Left cardiac atrium (tissue), 4 donors: ENCODE results near the gene FAR1. TPM values are rescaled to one million over a fixed set of nuclear protein-coding genes. Genes with fewer than 3 reads are reported as not detected.
A peak's percentile ranks its signal among the peaks of the same experiment; 100 is the strongest.

Experiments used
- ATAC-seq, 2 donors: fragments of 200-7000 bp; cut with Tn5 transposase; one replicate each; pipeline ENCODE4 v1.9.1; 2020; ENCODE audit warnings: mild to moderate bottlenecking in 2 of 2, moderate library complexity in 2 of 2
- DNase-seq: peaks from one replicate; pipeline ENCODE4 v3.0.0-alpha.2; 2020
- intact Hi-C, 2 donors: fragments of 100-400 bp; cut with DNase I; formaldehyde crosslinking; loops; one replicate each; pipeline versions ENCODE4 v1.14.1 to v1.15.1; 2022 to 2023
- total RNA-seq, 2 donors: library from RNA; stranded (reverse); fragmentation: NEBNext Ultra II Directional; extraction: Animal tissue kit (Norgen Biotek cat#: 25700); gene quantifications; one replicate each; pipeline ENCODE4 v1.2.1, GENCODE V29; 2021
- donor health status: DM: no; HTN: yes; CAD: no.
- donor health status: DM: no; HTN: yes; CAD: no; lungs with severe emphysema.
- donor health status: DM: yes; HTN: yes; CAD: no.
- donor health status: Dilated cardiomyopathy.

Gene FAR1
- total RNA-seq, 2 donors from 2014 or later = 38.9 to 39.5 TPM

DNA sequence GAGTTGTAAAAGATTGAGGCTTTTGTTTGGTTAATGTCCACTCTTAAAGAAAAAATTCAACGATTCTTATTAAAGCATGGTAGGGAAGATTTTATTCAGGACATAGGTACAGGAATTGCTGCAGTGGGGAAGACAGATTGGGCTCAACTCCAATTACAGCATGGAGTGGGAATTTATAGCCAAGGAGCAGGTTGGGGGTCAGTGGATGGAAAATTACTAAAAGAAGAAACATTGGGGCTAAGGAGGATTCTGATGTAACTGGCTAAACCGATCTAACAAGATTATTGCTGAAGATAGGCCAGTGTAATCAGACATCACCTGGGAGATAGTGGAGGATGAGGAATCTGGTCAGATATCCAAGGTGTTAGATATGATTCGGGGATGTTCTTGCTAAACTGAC, 97.4 kb downstream of the FAR1 start:
- no peak for ATAC-seq

DNA sequence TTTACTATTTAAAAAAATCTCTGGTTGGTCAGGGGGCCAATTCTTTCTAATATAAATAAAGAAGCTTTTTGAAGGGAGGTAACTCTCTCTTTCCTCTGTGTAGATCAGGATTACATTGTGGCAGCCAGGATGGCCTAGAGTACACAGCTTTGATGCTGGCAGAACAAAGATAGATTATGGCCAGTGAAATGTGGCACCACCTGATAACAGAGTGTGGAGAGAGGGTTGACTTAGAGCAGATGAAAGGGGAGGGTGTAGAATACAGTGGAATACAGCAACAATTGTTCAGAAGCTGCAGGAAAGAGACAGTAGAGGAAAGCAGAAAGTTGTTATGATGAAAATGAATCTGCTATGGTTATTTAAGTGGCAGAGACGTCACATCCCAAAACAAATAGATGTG, 99.0 kb downstream of the FAR1 start:
- ATAC-seq (peak in 1 of 2 donors; percentile 44), DNase-seq (no peak)
- intact Hi-C loops = no loop called here

More for the DNA sequence above, 97.4 kb downstream of the FAR1 start:
- intact Hi-C loops = no loop called here
- DNase-seq = no peak

DNA sequence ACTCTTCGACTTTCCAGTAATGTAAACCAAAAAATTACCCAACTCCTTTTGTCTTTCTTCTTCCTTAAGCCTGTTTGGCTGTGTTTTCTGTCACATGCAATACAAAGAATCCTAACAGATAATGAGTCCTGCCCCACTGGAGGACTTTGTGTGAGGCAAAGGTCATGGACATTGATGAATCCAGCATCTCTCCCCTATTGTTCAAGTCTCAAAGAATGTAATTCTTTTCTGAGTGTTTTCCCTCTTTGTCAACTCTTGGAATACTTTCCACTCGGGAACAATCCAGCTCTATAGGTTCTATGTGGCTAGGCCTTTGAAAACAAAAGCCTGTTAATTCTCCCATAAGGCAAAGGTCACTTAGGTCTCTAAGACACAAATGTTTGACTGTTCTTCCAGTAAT, 100.7 kb downstream of the FAR1 start:
- ATAC-seq (no peak), DNase-seq (no peak)
- intact Hi-C loops = no loop called here

DNA sequence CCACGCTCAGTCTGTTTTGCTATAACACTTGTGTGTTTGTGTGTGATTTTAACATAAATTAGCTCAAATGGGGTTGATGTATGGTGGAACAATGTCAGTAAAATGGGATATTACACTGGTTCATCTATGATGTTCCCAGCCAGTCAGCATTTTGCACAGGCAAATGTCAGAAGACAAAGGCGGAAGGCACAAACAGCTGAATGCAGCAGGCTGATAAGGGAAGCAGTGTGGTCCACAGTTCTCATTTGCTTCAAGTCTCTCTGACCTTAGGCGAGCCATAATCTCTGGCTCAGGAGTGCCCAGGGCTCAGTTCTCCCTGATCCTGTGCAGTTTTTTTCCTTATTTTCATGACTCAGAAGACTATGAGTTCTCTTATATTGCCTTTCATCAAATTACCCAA, 102.7 kb downstream of the FAR1 start:
- intact Hi-C loops = loop anchor here (5.0 to 10.0 kb wide), 2 partner anchors 474 to 476 kb away; no protein-coding TSS in a partner anchor
- DNase-seq (no peak), ATAC-seq (no peak)

DNA sequence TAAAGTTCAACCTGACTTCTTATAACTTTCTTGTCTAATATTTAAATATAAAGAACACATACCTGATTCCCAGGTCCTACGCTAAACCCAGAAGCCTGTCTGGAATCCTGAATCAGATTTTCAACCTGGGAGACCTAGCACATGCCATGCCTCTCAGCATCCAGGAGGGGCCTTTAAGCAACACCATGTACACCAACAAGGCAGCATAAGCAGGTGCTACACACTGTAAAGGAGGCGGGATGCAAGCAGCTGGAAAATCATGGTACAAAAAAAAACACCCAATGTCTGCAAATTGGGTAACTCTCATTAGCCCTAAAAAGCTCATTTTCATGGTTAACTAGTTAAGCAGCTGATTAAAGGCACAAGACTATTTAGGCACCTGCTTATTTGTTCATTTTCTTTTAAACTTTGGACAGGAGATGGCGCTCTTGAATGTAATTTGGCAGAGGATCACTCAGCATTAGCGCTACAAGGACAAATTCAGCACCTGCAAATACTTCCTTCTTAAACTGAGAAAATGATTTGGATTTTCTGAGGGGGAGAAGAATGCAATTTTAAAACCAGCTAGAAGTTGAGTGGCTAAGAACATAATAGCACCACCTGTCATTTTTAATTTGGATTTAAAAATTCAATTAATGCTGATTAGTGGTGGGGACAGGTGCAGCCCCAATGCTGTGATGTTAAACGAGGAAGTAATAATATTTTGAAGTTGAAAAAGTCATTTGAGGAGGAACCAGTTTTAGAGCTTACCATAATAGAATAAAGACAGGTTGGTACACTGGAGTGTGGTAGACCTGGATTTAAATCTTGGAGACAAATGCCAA, 104.0 kb downstream of the FAR1 start:
- ATAC-seq (peak in 1 of 2 donors; percentile 58), DNase-seq (no peak)
- intact Hi-C loops = loop anchor here (5.0 to 10.0 kb wide), 2 partner anchors 472 to 475 kb away; no protein-coding TSS in a partner anchor

DNA sequence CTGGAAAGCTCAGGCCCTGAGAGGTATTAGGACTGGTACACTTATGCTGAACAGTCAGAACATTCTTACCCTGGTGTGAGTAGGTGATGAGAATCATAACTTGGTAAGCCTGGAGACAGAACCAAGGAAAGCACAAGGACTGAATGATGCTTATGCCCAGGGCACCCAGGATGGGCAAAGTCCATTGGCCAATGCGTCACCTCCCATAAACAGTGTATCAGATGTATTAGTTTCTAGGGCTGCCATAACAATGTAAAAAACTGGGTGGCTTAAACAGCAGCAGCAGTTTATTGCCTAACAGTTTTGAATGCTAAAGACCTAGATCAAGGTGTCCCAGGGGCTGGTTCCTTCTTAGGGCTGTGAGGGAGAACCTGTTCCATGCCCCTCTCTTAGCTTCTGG, 107.0 kb downstream of the FAR1 start:
- ATAC-seq (no peak), DNase-seq (no peak)
- intact Hi-C loops = loop anchor here in 1 of 2 donors (10.0 kb wide), 1 partner anchor 469 kb away; no protein-coding TSS in a partner anchor

DNA sequence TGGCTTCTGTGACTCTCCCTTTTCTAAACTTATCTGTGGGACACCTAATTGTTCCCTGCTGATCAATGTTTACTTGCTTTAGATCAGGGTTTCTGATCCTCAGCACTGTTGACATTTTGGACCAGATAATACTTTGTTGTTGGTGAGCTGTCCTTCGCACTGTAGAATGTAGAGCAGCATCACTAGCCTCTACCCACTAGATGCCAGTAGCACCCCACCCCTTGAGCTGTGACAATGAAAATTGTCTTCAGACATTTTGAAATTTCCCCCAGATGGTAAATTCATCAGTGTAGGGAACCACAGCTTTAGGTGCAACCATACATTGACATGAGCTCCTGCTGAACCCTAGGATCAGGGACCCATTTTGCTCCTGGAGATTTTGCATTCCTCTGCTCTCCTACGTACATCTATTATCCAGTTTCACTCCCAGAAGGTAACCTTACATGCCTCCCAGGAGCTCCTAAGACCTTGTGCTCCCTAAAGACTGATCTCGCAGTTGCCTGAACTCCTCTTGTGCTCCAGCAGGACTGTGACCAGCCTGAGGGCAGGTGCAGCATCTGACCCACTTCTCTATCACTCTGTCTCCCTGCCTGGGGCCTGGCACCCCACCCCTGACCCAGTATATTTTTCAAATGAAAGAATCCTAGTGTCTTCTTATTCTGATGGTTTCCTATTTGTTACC, 107.8 kb downstream of the FAR1 start:
- DNase-seq = no peak
- ATAC-seq = no peak
- intact Hi-C loops = loop anchor here in 1 of 2 donors (10.0 kb wide), 1 partner anchor 469 kb away; no protein-coding TSS in a partner anchor

DNA sequence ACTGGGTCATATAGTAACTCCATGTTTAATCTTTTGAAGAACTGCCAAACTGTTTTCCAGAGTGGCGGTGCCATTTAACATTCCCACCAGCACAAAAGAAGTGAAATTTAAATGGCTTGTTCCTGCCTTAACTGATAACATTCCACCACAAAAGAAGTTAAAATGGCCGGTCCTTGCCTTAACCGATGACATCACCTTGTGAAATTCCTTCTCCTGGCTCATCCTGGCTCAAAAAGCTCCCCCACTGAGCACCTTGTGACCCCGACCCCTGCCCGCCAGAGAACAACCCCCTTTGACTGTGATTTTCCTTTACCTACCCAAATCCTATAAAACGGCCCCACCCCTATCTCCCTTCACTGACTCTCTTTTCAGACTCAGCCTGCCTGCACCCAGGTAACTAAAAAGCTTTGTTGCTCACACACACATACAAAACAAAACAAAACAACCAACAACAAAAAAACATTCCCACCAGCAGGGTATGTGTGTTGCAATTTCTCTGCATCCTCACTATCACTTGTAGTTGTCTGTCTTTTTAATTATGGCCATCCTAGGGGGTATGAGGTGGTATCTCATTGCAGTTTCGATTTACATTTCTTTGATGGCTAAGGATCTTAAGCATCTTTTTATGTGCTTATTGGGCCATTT, 109.0 kb downstream of the FAR1 start:
- ATAC-seq (no peak), DNase-seq (no peak)
- intact Hi-C loops = loop anchor here in 1 of 2 donors (10.0 kb wide), 1 partner anchor 467 kb away; no protein-coding TSS in a partner anchor

DNA sequence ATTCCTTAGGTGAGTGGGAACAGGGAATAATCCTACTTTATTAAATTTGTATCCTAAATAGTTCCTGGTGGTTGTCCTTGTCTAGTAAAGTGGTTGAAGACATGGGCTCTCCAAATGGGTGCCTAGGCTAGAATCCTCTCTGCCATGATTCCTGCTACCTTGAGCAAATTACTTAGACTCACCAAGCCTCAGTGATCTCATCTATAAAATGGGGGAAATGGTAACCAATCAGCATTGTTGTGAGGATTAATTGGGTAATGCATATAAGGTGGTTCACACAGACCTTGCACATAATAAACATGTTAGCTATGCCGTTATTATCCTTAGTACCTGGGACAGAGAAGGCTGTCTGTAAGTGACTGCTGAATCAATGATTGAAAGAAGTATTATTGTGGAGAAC, 109.9 kb downstream of the FAR1 start:
- DNase-seq (no peak), ATAC-seq (no peak)
- intact Hi-C loops = loop anchor here in 1 of 2 donors (10.0 kb wide), 1 partner anchor 466 kb away; no protein-coding TSS in a partner anchor

DNA sequence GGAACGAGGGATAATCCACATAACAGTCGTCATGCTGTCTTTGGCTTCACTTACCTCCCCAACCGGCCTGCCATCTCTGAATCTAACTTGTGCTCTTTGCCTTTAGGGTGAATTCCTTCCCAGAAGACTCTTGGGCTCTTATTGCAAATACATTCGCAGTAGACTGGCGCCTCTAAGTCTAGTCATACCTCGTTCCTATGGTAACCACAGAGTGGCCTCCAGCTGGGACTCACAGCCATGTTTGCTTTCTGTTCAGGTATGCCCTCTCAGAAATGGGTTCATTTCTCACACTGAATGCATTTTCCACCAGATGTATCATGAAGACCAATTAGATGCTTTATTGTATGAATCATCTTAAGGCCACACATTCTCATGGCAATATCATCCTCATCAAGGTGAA, 112.7 kb downstream of the FAR1 start:
- DNase-seq (no peak), ATAC-seq (no peak)
- intact Hi-C loops = no loop called here

Other genes with a start within 250 kb of the FAR1 start
- gene BTBD10, start 205.4 kb upstream of the FAR1 start, total RNA-seq = 10 to 100 TPM; 19.5 to 23.5 TPM
- not detected for gene PTH, start 172.7 kb upstream of the FAR1 start, total RNA-seq